Activated CD4-positive, alpha-beta T cell treated with anti-CD3 and anti-CD28 coated beads, Interleukin-2, amount 10 ng/mL, durations not matched to agents 24 days and 14 days (primary cell): Measurements from ENCODE around the gene SRGAP3. TPM values are rescaled to one million over a fixed set of nuclear protein-coding genes. Genes with fewer than 3 reads are reported as not detected.
A peak's percentile ranks its signal among the peaks of the same experiment; 100 is the strongest.

Source experiments
- DNase-seq: peaks from one replicate; pipeline ENCODE4 v3.0.0; 2022
- H3K27ac Mint-ChIP-seq: one replicate; pipeline ENCODE4 v1.8.0; 2022; ENCODE audit warnings: mild to moderate bottlenecking, mixed read lengths
- H3K27me3 Mint-ChIP-seq: one replicate; pipeline ENCODE4 v1.8.0; 2022; ENCODE audit warnings: mixed read lengths
- H3K36me3 Mint-ChIP-seq: one replicate; pipeline ENCODE4 v1.8.0; 2022; ENCODE audit warnings: low read depth, mild to moderate bottlenecking, mixed read lengths
- H3K4me1 Mint-ChIP-seq: one replicate; pipeline ENCODE4 v1.8.0; 2021; ENCODE audit warnings: mixed read lengths
- H3K4me3 Mint-ChIP-seq: one replicate; pipeline ENCODE4 v1.8.0; 2022; ENCODE audit warnings: mild to moderate bottlenecking, moderate library complexity, mixed read lengths
- H3K9me3 Mint-ChIP-seq: one replicate; pipeline ENCODE4 v1.8.0; 2021; ENCODE audit warnings: mixed read lengths
- intact Hi-C: fragments of 100-400 bp; cut with micrococcal nuclease; formaldehyde crosslinking; loops from one replicate; pipeline ENCODE4 v1.15.1; 2023
- total RNA-seq: library from RNA; stranded (reverse); gene quantifications from 2 replicates; pipeline ENCODE4 v1.2.3, GENCODE V29; 2022

The SRGAP3 gene
- total RNA-seq, 1 donor from 2014 or later = 0.40 TPM

DNA sequence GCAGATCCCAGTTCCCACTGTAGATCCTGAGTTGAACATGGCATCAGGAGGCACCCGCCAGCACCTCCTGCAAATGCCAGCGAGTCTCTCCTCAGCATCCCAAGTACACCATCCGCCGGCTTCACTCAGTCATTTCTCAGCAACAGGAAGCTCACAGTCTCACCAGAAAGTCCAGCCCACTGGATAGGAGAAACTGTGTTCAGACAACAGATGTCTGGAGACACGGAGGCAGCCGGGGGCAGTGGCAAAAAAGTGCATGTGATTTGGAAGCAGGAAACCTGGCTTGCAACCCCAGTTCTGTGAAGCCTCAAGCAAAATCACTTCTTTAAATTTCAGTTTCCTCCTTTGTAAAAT is 68.7 kb downstream of the SRGAP3 start:
- no peaks in the 10 kb centered on the region for H3K36me3 Mint-ChIP-seq
- peaks cover 36% of the 10 kb centered on the region for H3K4me1 Mint-ChIP-seq
- H3K4me3 Mint-ChIP-seq = peak overlapping the region; percentile 76
- DNase-seq = peak; percentile 69
- peak overlapping the region; percentile 85 for H3K27ac Mint-ChIP-seq
- H3K9me3 Mint-ChIP-seq = no peaks in the 10 kb centered on the region
- intact Hi-C loops = loop anchor here (1.0 to 5.0 kb wide), 3 partner anchors 10 to 67 kb away; partner anchors contain the start of gene SRGAP3
- peaks cover 13% of the 10 kb centered on the region for H3K27me3 Mint-ChIP-seq

DNA sequence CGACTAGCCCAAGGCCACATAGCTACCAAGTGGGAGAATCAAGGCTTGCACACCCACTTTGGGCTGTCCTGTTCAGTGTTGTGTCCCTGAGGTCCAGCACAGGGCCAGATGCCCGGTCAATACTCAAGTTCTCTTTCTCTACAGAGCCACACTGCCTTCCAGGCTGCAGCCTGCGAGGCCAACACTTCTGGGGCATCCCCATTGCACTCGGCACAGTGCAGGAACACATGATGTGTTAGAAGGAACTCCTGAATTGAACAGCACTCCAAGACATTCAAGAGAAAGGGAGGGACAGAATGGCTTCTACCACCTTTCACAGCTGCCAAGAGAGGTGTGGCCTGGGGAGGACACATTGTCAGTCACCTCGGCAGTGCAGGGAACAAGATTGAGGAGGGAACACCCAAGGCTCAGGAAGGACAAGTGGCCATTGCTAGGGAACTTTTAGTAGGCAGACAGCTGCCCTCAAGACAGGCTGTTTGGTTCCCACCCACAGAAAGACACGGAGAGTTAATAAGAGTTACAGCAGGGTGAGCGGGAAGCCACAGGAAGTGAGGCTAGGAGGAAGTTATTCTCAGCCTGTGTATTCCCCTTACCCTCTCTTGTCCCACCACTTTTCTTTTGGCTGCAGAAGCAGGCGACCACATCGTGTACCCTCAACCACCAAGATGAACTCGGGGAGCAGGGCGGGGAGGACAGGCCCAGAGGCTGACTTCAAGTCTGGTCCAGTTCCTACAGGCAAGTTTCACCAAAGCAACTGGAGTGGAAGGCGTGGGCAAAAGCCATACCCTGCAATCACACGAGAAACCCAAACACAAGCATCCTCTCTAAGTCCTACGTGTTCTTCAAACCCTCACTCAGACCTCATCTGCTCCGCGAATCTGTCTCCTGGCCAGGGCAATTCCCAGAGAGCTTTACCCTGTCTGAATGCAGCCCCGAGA is 69.4 kb downstream of the SRGAP3 start:
- H3K9me3 Mint-ChIP-seq = no peaks in the 10 kb centered on the region
- peak; percentile 75 for DNase-seq
- no peaks in the 10 kb centered on the region for H3K36me3 Mint-ChIP-seq
- intact Hi-C loops = loop anchor here (1.0 to 5.0 kb wide), 3 partner anchors 10 to 67 kb away; partner anchors contain the start of gene SRGAP3
- H3K4me3 Mint-ChIP-seq = peak overlapping the region; percentile 76
- H3K4me1 Mint-ChIP-seq = peaks cover 36% of the 10 kb centered on the region
- peaks cover 8% of the 10 kb centered on the region for H3K27me3 Mint-ChIP-seq
- H3K27ac Mint-ChIP-seq = peak overlapping the region; percentile 85

- no peak overlapping the region for H3K27ac Mint-ChIP-seq
- intact Hi-C loops = no loop called here
- H3K9me3 Mint-ChIP-seq = no peaks in the 10 kb centered on the region
- H3K36me3 Mint-ChIP-seq = no peaks in the 10 kb centered on the region
- peak; percentile 64 for DNase-seq
- peaks cover 38% of the 10 kb centered on the region for H3K4me1 Mint-ChIP-seq
- H3K27me3 Mint-ChIP-seq = no peaks in the 10 kb centered on the region
- peak overlapping the region; percentile 3 for H3K4me3 Mint-ChIP-seq
Observed at GRCh38 chr3:9178697-9179096, 70.7 kb downstream of the SRGAP3 start.

GRCh38 chr3:9175421-9175820 is 74.0 kb downstream of the SRGAP3 start:
- Mint-ChIP-seq H3K4me1 (peaks cover 41% of the 10 kb centered on the region), H3K27me3 (no peaks in the 10 kb centered on the region), H3K27ac (no peak overlapping the region), H3K9me3 (no peaks in the 10 kb centered on the region), H3K36me3 (no peaks in the 10 kb centered on the region), H3K4me3 (no peak overlapping the region)
- no peak for DNase-seq
- intact Hi-C loops = no loop called here

GRCh38 chr3:9173445-9173844 is 76.0 kb downstream of the SRGAP3 start:
- intact Hi-C loops = no loop called here
- peaks cover 33% of the 10 kb centered on the region for H3K4me1 Mint-ChIP-seq
- H3K9me3 Mint-ChIP-seq = no peaks in the 10 kb centered on the region
- no peak overlapping the region for H3K27ac Mint-ChIP-seq
- DNase-seq = no peak
- H3K4me3 Mint-ChIP-seq = no peak overlapping the region
- no peaks in the 10 kb centered on the region for H3K36me3 Mint-ChIP-seq
- H3K27me3 Mint-ChIP-seq = no peaks in the 10 kb centered on the region

DNA sequence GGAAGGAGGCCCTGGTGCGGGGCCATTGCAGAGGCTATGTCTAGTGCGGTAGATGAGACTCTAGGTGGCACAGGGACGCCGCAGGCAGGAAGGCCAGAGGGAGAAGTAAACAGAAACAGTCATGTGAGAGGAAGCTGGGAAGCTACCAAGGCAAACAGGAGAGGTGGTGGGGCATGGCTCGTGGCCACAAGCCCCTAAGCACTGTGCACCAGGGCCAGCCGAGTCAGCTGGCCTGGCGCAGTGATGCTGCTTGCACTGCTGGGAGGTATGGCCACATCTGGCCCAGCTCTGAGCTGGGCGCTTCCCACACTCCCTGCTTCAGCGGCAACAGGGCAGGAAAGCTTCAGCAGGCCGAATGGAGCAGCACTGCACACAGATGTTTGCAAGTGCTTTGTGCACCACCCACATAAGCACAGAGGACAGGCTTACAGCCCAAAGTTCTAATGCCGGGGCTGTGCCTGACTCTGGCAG is 76.6 kb downstream of the SRGAP3 start:
- H3K4me3 Mint-ChIP-seq = no peak overlapping the region
- H3K27ac Mint-ChIP-seq = no peak overlapping the region
- no peaks in the 10 kb centered on the region for H3K27me3 Mint-ChIP-seq
- H3K36me3 Mint-ChIP-seq = no peaks in the 10 kb centered on the region
- no peak for DNase-seq
- no peaks in the 10 kb centered on the region for H3K9me3 Mint-ChIP-seq
- peaks cover 31% of the 10 kb centered on the region for H3K4me1 Mint-ChIP-seq
- intact Hi-C loops = no loop called here

- H3K27me3 Mint-ChIP-seq = no peaks in the 10 kb centered on the region
- intact Hi-C loops = loop anchor here (1.0 kb wide), 1 partner anchor 9 kb away; no protein-coding TSS in a partner anchor
- H3K9me3 Mint-ChIP-seq = no peaks in the 10 kb centered on the region
- H3K27ac Mint-ChIP-seq = no peak overlapping the region
- DNase-seq = no peak
- peaks cover 24% of the 10 kb centered on the region for H3K4me1 Mint-ChIP-seq
- H3K4me3 Mint-ChIP-seq = no peak overlapping the region
- H3K36me3 Mint-ChIP-seq = no peaks in the 10 kb centered on the region
Observed at GRCh38 chr3:9170851-9171160, 78.6 kb downstream of the SRGAP3 start.

GRCh38 chr3:9169956-9170850 is 79.2 kb downstream of the SRGAP3 start:
- Mint-ChIP-seq H3K36me3 (no peaks in the 10 kb centered on the region), H3K4me3 (peak overlapping the region; percentile 45), H3K9me3 (no peaks in the 10 kb centered on the region), H3K27ac (no peak overlapping the region), H3K27me3 (no peaks in the 10 kb centered on the region), H3K4me1 (peaks cover 24% of the 10 kb centered on the region)
- intact Hi-C loops = loop anchor here (1.0 kb wide), 1 partner anchor 10 kb away; no protein-coding TSS in a partner anchor
- DNase-seq = peak; percentile 79

DNA sequence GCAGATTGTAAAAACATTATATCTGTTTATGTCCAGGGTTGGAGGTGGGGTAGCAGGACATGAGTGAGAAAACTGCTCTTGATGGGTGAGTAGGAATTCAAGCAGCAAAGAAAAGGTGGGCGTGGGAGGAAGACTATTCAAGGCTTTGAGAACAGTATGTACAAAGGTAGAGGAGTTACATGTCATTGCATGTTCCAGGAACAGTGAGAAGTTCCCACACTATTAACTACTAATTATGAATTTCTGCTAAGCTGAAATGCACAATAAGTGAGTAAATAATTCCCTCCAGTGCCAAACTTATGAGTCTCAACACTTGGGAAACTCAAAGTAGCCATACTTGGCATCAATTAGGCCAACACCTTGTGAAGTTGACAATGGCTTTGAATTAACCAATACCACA is 80.1 kb downstream of the SRGAP3 start:
- Mint-ChIP-seq H3K9me3 (no peaks in the 10 kb centered on the region), H3K4me3 (peak overlapping the region; percentile 49), H3K36me3 (no peaks in the 10 kb centered on the region), H3K27me3 (no peaks in the 10 kb centered on the region), H3K4me1 (peaks cover 24% of the 10 kb centered on the region), H3K27ac (peak overlapping the region; percentile 43)
- intact Hi-C loops = no loop called here
- no peak for DNase-seq

GRCh38 chr3:9168241-9168741 is 81.2 kb downstream of the SRGAP3 start:
- DNase-seq = peak; percentile 92
- intact Hi-C loops = no loop called here
- H3K4me3 Mint-ChIP-seq = peak overlapping the region; percentile 49
- no peaks in the 10 kb centered on the region for H3K27me3 Mint-ChIP-seq
- H3K9me3 Mint-ChIP-seq = no peaks in the 10 kb centered on the region
- H3K27ac Mint-ChIP-seq = peak overlapping the region; percentile 22
- no peaks in the 10 kb centered on the region for H3K36me3 Mint-ChIP-seq
- peaks cover 21% of the 10 kb centered on the region for H3K4me1 Mint-ChIP-seq

GRCh38 chr3:9167222-9167621 is 82.2 kb downstream of the SRGAP3 start:
- no peaks in the 10 kb centered on the region for H3K27me3 Mint-ChIP-seq
- H3K9me3 Mint-ChIP-seq = no peaks in the 10 kb centered on the region
- no peak overlapping the region for H3K4me3 Mint-ChIP-seq
- no peaks in the 10 kb centered on the region for H3K36me3 Mint-ChIP-seq
- DNase-seq = no peak
- H3K4me1 Mint-ChIP-seq = peaks cover 18% of the 10 kb centered on the region
- H3K27ac Mint-ChIP-seq = no peak overlapping the region
- intact Hi-C loops = no loop called here

- Mint-ChIP-seq H3K27ac (no peak overlapping the region), H3K9me3 (no peaks in the 10 kb centered on the region), H3K27me3 (peaks cover 4% of the 10 kb centered on the region), H3K36me3 (no peaks in the 10 kb centered on the region), H3K4me3 (no peak overlapping the region), H3K4me1 (peaks cover 15% of the 10 kb centered on the region)
- intact Hi-C loops = no loop called here
- DNase-seq = no peak
Observed at GRCh38 chr3:9165421-9165820, 84.0 kb downstream of the SRGAP3 start.

GRCh38 chr3:9163289-9163688 is 86.2 kb downstream of the SRGAP3 start:
- Mint-ChIP-seq H3K27ac (no peak overlapping the region), H3K9me3 (no peaks in the 10 kb centered on the region), H3K4me1 (peaks cover 5% of the 10 kb centered on the region), H3K27me3 (peaks cover 4% of the 10 kb centered on the region), H3K36me3 (no peaks in the 10 kb centered on the region), H3K4me3 (no peak overlapping the region)
- DNase-seq = no peak
- intact Hi-C loops = no loop called here

DNA sequence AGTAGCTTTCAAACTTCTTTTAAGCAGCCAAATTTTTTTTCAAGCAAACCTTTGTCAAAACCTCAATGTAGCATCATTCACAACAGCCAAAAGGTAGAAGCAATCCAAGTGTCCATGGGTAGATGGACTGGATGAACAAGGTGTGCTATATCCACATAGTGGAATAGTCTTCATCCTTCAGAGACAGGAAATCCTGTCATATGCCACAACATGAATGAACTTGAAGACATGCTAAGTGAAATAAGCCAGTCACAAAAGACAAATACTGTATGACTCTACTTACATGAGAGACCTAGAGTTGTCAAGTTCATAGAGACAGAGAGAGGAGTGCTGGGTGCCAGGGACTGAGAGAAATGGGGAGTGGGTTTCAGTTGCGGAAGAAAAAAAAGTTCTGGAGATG is 87.6 kb downstream of the SRGAP3 start:
- Mint-ChIP-seq H3K4me1 (peaks cover 5% of the 10 kb centered on the region), H3K27me3 (peaks cover 4% of the 10 kb centered on the region), H3K36me3 (no peaks in the 10 kb centered on the region), H3K27ac (no peak overlapping the region), H3K4me3 (no peak overlapping the region), H3K9me3 (no peaks in the 10 kb centered on the region)
- intact Hi-C loops = no loop called here
- no peak for DNase-seq
